HepG2 (cell line): ENCODE data around the gene MBOAT7. TPM values are rescaled to one million over a fixed set of nuclear protein-coding genes. Genes with fewer than 3 reads are reported as not detected.

Source experiments
- HDAC1 ChIP-seq: sonication (generic); formaldehyde crosslinking; IDR thresholded peaks from 2 replicates; pipeline ENCODE4 v1.5.1; 2020; ENCODE audit warnings: mild to moderate bottlenecking, missing genetic modification reagents
- KAT2B ChIP-seq: fragments of 150-350 bp; IDR thresholded peaks from 2 replicates; pipeline ENCODE4 v1.6.1; 2014; ENCODE audit warnings: low read depth, low read length, borderline replicate concordance
- SOX6 ChIP-seq, 2 experiments: fragments of 450-650 bp in 1 of 2; sonication (generic) in 1 of 2; formaldehyde crosslinking in 1 of 2; IDR thresholded peaks; 2 replicates each; pipeline versions ENCODE4 v1.4.0 to v1.6.1; 2017 to 2020; ENCODE audit warnings: antibody characterized with exemption in 1 of 2, mild to moderate bottlenecking in 1 of 2, missing genetic modification reagents in 1 of 2
- SUZ12 ChIP-seq: fragments of 150-350 bp; IDR thresholded peaks from 2 replicates; pipeline ENCODE4 v1.6.1; 2014; ENCODE audit warnings: low read depth, low read length
- TAF15 ChIP-seq: fragments of 200-400 bp; formaldehyde crosslinking; IDR thresholded peaks from one replicate; pipeline ENCODE4 v1.6.1; 2018; ENCODE audit warnings: mild to moderate bottlenecking, low read depth, low read length; ENCODE audit not compliant: poor library complexity, severe bottlenecking
- ZFP1 ChIP-seq: IDR thresholded peaks from 2 replicates; pipeline ENCODE4 v1.6.1; 2016
- ZNF230 ChIP-seq: sonication (generic); formaldehyde crosslinking; IDR thresholded peaks from 2 replicates; pipeline ENCODE4 v1.4.0; 2020; ENCODE audit warnings: mild to moderate bottlenecking, missing genetic modification reagents
- ZNF619 ChIP-seq: sonication (generic); formaldehyde crosslinking; IDR thresholded peaks from 2 replicates; pipeline ENCODE4 v1.4.0; 2020; ENCODE audit warnings: mild to moderate bottlenecking, missing genetic modification reagents
- ZNF772 ChIP-seq: sonication (generic); formaldehyde crosslinking; IDR thresholded peaks from 2 replicates; pipeline ENCODE4 v1.5.0; 2020; ENCODE audit warnings: mild to moderate bottlenecking, missing genetic modification reagents
- ZSCAN20 ChIP-seq: sonication (generic); formaldehyde crosslinking; IDR thresholded peaks from 2 replicates; pipeline ENCODE4 v1.4.0; 2020; ENCODE audit warnings: missing genetic modification reagents, mild to moderate bottlenecking, borderline replicate concordance
- ZSCAN30 ChIP-seq: sonication (generic); formaldehyde crosslinking; IDR thresholded peaks from 2 replicates; pipeline ENCODE4 v1.5.0; 2020; ENCODE audit warnings: mild to moderate bottlenecking, missing genetic modification reagents
- polyA plus RNA-seq, 8 experiments: library from polyadenylated mRNA; depleted of rRNA in 3 of 8; stranded (reverse) in 7 of 8; unstranded in 1 of 8; fragments of >200 nt; fragmentation: Illumina TruSeq in 4 of 8; extraction: Trizol in 4 of 8; gene quantifications; 2 replicates each; pipeline versions ENCODE4 v1.2.1 to v1.2.3, GENCODE V29; 2011 to 2016; ENCODE audit warnings: low read depth in 4 of 8, missing spikeins in 1 of 8, mixed read lengths in 1 of 8; ENCODE audit not compliant: insufficient read depth in 1 of 8
- total RNA-seq, 5 experiments: library from RNA; depleted of rRNA; stranded (reverse); fragments of >200 nt; fragmentation: Illumina TruSeq; extraction: Trizol; gene quantifications; 2 replicates each; pipeline ENCODE4 v1.2.3, GENCODE V29; 2016; ENCODE audit warnings: low read depth in 1 of 5
- TF ChIP-seq, protein P1 (sequence below): sonication (generic); formaldehyde crosslinking; IDR thresholded peaks from 2 replicates; pipeline ENCODE4 v1.4.0; 2020; ENCODE audit warnings: missing genetic modification reagents
- TF ChIP-seq, protein P2 (sequence below): sonication (generic); formaldehyde crosslinking; IDR thresholded peaks from 2 replicates; pipeline ENCODE4 v1.4.0; 2020; ENCODE audit warnings: low read depth, missing genetic modification reagents
- TF ChIP-seq, protein P3 (sequence below): sonication (generic); formaldehyde crosslinking; IDR thresholded peaks from 2 replicates; pipeline ENCODE4 v1.5.0; 2020; ENCODE audit warnings: missing genetic modification reagents
- TF ChIP-seq, protein P4 (sequence below), 2 experiments: sonication (generic) in 1 of 2; formaldehyde crosslinking in 1 of 2; IDR thresholded peaks; 2 replicates each; pipeline versions ENCODE4 v1.6.1 to v1.9.0; 2014 to 2022; ENCODE audit warnings: antibody characterized with exemption in 1 of 2, borderline replicate concordance in 1 of 2, inconsistent platforms in 1 of 2, low read depth in 1 of 2, missing genetic modification reagents in 1 of 2

MBOAT7 gene
- total and polyA plus RNA-seq, 2 of the 13 experiments (the other 11 are each of a cell fraction or from before 2014, with no cell fraction given) = 22.2 to 25.5 TPM

DNA sequence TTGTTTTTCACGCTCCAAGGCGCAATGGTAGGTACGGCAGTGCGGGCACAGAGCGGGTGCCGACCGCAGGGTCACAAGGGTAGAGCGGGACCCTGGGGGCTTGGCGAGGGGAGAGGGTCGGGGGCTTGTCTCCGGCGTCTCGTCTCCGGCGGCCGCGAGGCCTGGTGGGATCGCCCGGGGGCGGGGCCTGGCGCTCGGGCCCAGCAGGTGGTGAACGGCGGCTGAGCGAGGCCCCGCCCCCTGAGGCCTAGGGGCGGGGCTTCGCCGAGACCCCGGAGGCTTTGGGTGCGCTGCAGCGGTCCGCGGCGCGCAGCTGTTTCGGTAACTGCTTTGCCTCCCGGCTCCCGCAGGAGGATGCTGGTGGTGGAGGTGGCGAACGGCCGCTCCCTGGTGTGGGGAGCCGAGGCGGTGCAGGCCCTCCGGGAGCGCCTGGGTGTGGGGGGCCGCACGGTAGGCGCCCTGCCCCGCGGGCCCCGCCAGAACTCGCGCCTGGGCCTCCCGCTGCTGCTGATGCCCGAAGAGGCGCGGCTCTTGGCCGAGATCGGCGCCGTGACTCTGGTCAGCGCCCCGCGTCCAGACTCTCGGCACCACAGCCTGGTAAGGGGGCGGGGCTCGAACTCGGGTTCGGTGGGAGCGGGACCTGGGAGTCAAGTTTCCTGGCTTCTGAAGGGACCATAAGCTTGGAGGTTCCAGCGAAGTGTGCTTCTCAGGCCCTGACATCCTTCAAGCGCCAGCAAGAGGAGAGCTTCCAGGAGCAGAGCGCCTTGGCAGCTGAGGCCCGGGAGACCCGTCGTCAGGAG, 1.8 kb upstream of the MBOAT7 start, which contains the start of gene TSEN34 (continued):
- no peak for TF ChIP-seq SOX6 (IDR thresholded peaks at IDR 0.05)
- no peak for TF ChIP-seq SOX6 (CRISPR knock-in tag; IDR thresholded peaks at IDR 0.05)
- TF ChIP-seq, protein P1, sequence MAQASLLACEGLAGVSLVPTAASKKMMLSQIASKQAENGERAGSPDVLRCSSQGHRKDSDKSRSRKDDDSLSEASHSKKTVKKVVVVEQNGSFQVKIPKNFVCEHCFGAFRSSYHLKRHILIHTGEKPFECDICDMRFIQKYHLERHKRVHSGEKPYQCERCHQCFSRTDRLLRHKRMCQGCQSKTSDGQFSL (CRISPR knock-in tag) = no peak
- TF ChIP-seq HDAC1 (CRISPR knock-in tag) = peak; percentile 64
- TF ChIP-seq TAF15 = peak; percentile 21
- TF ChIP-seq ZNF619 (CRISPR knock-in tag) = no peak
- TF ChIP-seq ZSCAN20 (CRISPR knock-in tag) = 0 out of 2 replicates have a peak, but pooled peaks have one; percentile 31
- peak; percentile 24; the same call in 1 of the 2 replicates for TF ChIP-seq ZNF772
- no peak for TF ChIP-seq ZFP1
- TF ChIP-seq, protein P2, sequence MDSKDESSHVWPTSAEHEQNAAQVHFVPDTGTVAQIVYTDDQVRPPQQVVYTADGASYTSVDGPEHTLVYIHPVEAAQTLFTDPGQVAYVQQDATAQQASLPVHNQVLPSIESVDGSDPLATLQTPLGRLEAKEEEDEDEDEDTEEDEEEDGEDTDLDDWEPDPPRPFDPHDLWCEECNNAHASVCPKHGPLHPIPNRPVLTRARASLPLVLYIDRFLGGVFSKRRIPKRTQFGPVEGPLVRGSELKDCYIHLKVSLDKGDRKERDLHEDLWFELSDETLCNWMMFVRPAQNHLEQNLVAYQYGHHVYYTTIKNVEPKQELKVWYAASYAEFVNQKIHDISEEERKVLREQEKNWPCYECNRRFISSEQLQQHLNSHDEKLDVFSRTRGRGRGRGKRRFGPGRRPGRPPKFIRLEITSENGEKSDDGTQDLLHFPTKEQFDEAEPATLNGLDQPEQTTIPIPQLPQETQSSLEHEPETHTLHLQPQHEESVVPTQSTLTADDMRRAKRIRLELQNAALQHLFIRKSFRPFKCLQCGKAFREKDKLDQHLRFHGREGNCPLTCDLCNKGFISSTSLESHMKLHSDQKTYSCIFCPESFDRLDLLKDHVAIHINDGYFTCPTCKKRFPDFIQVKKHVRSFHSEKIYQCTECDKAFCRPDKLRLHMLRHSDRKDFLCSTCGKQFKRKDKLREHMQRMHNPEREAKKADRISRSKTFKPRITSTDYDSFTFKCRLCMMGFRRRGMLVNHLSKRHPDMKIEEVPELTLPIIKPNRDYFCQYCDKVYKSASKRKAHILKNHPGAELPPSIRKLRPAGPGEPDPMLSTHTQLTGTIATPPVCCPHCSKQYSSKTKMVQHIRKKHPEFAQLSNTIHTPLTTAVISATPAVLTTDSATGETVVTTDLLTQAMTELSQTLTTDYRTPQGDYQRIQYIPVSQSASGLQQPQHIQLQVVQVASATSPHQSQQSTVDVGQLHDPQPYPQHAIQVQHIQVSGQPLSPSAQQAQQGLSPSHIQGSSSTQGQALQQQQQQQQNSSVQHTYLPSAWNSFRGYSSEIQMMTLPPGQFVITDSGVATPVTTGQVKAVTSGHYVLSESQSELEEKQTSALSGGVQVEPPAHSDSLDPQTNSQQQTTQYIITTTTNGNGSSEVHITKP (CRISPR knock-in tag) = peak; percentile 94; the same call in 1 of the 2 replicates
- TF ChIP-seq, protein P3, sequence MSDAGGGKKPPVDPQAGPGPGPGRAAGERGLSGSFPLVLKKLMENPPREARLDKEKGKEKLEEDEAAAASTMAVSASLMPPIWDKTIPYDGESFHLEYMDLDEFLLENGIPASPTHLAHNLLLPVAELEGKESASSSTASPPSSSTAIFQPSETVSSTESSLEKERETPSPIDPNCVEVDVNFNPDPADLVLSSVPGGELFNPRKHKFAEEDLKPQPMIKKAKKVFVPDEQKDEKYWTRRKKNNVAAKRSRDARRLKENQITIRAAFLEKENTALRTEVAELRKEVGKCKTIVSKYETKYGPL = no peak
- TF ChIP-seq, protein P4, sequence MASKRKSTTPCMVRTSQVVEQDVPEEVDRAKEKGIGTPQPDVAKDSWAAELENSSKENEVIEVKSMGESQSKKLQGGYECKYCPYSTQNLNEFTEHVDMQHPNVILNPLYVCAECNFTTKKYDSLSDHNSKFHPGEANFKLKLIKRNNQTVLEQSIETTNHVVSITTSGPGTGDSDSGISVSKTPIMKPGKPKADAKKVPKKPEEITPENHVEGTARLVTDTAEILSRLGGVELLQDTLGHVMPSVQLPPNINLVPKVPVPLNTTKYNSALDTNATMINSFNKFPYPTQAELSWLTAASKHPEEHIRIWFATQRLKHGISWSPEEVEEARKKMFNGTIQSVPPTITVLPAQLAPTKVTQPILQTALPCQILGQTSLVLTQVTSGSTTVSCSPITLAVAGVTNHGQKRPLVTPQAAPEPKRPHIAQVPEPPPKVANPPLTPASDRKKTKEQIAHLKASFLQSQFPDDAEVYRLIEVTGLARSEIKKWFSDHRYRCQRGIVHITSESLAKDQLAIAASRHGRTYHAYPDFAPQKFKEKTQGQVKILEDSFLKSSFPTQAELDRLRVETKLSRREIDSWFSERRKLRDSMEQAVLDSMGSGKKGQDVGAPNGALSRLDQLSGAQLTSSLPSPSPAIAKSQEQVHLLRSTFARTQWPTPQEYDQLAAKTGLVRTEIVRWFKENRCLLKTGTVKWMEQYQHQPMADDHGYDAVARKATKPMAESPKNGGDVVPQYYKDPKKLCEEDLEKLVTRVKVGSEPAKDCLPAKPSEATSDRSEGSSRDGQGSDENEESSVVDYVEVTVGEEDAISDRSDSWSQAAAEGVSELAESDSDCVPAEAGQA (IDR thresholded peaks at IDR 0.05; ENCODE audit: low read depth) = no peak
- TF ChIP-seq, protein P4 (CRISPR knock-in tag; IDR thresholded peaks at IDR 0.05; ENCODE audit: borderline replicate concordance) = no peak
- peak; percentile 26; the same call in 1 of the 2 replicates for TF ChIP-seq ZNF230 (CRISPR knock-in tag)
- no peak for TF ChIP-seq SUZ12
- no peak for TF ChIP-seq KAT2B
- TF ChIP-seq ZSCAN30 (CRISPR knock-in tag) = no peak
